ENCODE results near the gene ZNF491.
A peak's percentile ranks its signal among the peaks of the same experiment; 100 is the strongest.
"Not testable (repeated sequence)": the region's sequence is repeated elsewhere in the genome, so short reads cannot be mapped to it uniquely, and the experiment has no call there.

Gene ZNF491

DNA sequence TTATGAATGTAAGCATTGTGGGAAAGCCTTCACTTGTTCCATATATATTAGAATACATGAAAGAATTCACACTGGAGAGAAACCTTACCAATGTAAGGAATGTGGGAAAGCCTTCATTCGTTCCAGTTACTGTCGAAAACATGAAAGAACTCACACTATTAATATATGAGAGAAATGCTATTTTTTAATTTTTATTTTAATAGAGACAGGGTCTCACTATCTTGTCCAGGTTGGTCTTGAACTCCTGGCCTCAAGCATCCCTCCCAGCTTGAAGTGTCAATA lies 8.7 kb downstream of the ZNF491 start:
- DNase-seq, result no peak

GRCh38 chr19:11813703-11814028 lies 15.3 kb downstream of the ZNF491 start:
- DNase-seq, result no peak

- DNase-seq, result peak; percentile 70
Observed at GRCh38 chr19:11814029-11814699, 15.8 kb downstream of the ZNF491 start, which contains the start of gene ZNF440. ZNF440 (plus strand) TSS chr19:11814273; CDS start chr19:11814448, 175 bp downstream.

DNA sequence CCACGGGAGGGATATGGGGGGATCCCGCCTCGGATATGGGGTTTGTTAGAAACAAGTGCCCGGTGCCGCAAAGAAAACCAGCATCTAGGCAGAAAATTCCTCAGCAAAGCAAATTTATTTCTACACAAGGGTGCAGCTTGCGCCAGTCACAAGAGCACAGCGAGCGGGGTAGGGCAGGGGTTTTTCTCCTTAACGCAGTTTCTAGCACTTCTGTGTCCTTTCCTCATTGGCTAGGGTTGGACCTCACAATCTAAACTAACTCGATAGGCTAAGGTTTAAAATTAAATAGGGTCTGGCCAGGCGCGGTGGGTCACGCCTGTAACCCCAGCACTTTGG lies 16.3 kb downstream of the ZNF491 start:
- DNase-seq, result no peak

- DNase-seq, result no peak
Observed at GRCh38 chr19:11821474-11822109, 23.3 kb downstream of the ZNF491 start.

- DNase-seq, result not testable (repeated sequence)
Observed at GRCh38 chr19:11828957-11829876, 30.9 kb downstream of the ZNF491 start.

DNA sequence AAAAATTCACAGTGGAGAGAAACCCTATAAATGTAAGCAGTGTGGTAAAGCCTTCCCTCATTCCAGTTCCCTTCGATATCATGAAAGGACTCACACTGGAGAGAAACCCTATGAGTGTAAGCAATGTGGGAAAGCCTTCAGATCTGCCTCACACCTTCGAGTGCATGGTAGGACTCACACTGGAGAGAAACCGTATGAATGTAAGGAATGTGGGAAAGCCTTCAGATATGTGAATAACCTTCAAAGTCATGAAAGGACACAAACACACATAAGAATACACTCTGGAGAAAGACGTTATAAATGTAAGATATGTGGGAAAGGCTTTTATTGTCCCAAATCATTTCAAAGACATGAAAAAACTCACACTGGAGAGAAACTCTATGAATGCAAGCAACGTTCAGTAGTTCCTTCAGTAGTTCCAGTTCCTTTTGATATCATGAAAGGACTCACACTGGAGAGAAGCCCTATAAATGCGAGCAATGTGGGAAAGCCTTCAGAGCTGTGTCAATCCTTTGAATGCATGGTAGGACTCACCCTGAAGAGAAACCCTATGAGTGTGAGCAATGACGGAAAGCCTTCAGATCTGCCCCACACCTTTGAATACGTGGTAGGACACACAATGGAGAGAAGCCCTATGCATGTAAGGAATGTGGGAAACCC lies 34.1 kb downstream of the ZNF491 start:
- no peak for DNase-seq

GRCh38 chr19:11833541-11833940 lies 35.2 kb downstream of the ZNF491 start:
- DNase-seq, result no peak

GRCh38 chr19:11835626-11836066 lies 37.3 kb downstream of the ZNF491 start:
- DNase-seq, result not testable (repeated sequence)

DNA sequence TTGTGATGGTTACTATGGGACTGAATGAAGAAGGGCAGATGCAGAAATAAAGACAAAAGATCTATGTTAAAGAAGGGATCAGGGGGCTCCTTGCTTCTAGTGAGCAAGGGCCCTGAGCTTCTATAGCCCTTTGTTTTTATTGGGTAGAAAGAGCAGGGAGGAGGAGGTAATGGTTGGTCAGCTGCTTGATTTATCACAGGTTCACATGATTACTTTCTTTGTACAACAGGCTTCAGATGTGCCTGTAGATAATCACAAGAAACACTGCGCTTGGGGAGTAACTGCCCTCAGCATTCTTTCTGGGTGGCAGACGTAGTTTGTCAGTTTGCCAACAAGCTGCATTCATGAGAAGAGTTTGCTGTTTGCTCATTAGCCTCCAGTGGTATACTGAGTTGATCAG lies 45.4 kb downstream of the ZNF491 start:
- DNase-seq, result no peak

DNA sequence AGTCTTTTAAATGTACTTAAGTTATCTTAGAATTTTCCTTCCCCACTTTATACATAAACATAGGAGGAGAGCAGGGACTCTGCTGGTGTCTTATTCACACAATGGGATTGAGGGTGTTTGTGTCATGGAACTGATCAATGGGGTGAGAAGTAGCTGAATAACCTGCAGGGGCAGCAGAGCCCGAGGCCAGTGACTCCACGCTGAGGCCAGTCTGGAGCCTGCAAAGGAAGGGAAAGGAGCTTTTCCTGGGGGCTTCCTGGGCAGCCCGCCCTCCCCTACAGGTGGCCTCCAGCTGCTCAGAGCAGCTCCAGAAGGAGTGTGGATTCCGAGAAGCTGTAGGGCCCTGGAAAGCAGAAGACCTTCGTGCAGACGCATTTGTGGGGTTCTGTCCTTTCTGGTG lies 49.3 kb downstream of the ZNF491 start:
- DNase-seq, result not testable (repeated sequence)

DNA sequence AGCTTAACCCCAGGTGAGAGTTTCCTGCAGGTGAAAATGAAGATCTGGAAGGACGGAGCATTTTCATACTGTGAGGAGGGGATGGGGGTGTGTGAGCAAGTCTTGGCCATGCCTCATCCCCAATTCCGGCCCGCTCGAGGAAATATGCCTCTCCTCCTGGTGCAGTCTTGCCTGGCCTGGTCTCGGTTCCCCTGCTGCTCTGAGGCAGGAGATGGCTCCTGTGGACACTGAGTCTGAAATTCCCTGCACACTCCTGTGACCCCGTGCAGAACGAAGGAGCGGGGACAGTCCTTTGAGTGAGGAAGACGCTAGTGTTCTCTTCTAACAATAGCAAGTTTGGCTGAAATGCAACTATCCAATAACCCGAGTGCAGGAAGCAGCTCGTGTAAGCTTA lies 49.9 kb downstream of the ZNF491 start:
- no peak for DNase-seq

DNA sequence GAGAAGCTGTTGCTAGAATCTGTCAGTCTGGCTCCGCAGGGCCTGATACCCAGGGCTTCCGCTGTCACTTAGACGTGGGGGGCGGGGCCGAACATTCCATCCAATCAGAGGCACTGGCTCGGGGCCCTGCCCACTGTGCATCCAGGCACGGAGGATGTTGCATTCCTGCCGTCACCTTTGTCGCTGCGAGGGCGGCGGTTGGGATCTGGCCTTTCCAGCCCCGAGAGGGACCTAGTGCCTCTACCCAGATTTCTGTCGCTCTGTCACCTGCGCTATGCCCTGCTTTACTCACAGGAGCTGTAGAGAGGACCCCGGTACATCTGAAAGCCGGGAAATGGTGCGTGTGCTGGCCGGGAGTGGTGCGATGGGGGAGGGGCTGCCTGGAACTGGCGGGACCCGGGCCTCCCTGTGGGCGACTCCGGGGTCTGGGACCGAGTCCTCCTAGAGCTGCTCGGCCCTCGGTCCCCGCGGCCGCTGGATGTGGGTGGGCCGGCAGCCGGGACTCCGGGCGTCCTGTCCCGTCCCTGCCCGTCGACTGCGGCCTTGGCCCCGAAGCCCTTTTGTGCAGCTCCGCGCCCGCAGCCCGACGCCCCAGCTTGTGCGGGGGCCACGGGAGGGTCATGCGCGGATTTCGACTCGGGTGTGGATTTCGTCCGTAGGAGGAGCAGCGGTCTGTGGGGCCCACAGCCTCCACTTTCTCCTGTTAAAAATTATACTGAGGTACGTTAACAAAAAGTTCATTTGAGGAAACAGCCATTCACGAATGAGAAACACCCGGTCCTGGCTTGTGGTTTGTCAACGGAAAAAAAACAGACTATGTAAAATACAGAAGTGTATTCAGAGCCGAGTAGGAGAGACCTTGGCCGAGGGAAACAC lies 50.5 kb downstream of the ZNF491 start, which contains the start of gene ZNF439:
TSS of gene ZNF439 (plus strand) at position 133 of the 876 bp plus-strand sequence. CDS start at position 275, 142 bp downstream.
- DNase-seq, result peak; percentile 78

DNA sequence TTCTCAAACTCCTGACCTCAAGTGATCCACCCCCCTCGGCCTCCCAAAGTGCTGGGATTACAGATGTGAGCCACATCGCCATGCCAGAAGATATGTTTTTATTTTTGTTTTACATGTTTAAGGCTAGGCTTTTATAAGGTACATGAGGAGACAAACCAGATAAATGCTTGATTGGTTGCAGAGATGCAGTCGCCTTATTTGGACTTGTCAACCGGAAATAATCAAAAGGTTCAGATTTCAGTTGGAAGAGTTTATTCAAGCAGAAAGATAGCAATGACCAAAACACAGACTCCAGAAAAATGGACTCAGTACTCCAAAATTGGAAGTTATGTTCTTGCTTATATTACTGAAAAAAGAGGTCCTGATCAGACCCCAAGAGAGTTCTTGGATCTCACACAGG lies 52.0 kb downstream of the ZNF491 start:
- not testable (repeated sequence) for DNase-seq

- DNase-seq, result no peak
Observed at GRCh38 chr19:11853358-11853757, 55.0 kb downstream of the ZNF491 start.

- DNase-seq, result no peak
Observed at GRCh38 chr19:11856596-11857250, 58.4 kb downstream of the ZNF491 start.

Measured in effector CD4-positive, alpha-beta T cell (primary cell).